SK-N-SH (cell line): ENCODE results near the gene PLCG2.

ENCODE experiments used
- CTCF ChIP-seq: fragments of 200-600 bp; sonication (generic); IDR thresholded peaks from 2 replicates; pipeline ENCODE4 v1.6.1; 2017; ENCODE audit warnings: antibody characterized with exemption, mild to moderate bottlenecking, moderate library complexity
- EP300 ChIP-seq, 2 experiments: IDR thresholded peaks; 2 replicates each; pipeline versions ENCODE4 v1.4.0 to v1.6.1; 2012; ENCODE audit warnings: borderline replicate concordance in 1 of 2, low read depth in 1 of 2, low read length in 1 of 2
- MAX ChIP-seq: IDR thresholded peaks from 2 replicates; pipeline ENCODE4 v1.4.0; 2012; ENCODE audit warnings: low read depth
- RFX5 ChIP-seq: IDR thresholded peaks from 2 replicates; pipeline ENCODE4 v1.6.1; 2012; ENCODE audit warnings: mild to moderate bottlenecking, improper control_type of control experiment, low read length
- SIN3A ChIP-seq: IDR thresholded peaks from 2 replicates; pipeline ENCODE4 v1.6.1; 2012; ENCODE audit warnings: low read depth, mild to moderate bottlenecking, low read length, moderate library complexity, borderline replicate concordance
- SMC3 ChIP-seq: IDR thresholded peaks from 2 replicates; pipeline ENCODE4 v1.6.1; 2012; ENCODE audit warnings: low read depth, low read length, improper control_type of control experiment

- no peak for TF ChIP-seq CTCF
- TF ChIP-seq SMC3, result no peak
- TF ChIP-seq RFX5, result no peak
- no peak for TF ChIP-seq SIN3A
- no peak for TF ChIP-seq MAX
- TF ChIP-seq EP300 (IDR thresholded peaks at IDR 0.05; ENCODE audit: borderline replicate concordance in 1 of 2, low read depth in 1 of 2, low read length in 1 of 2), result no peak
Observed at GRCh38 chr16:81790830-81791435, 11.8 kb downstream of the PLCG2 start.
